HUES6 (cell line): ENCODE measurements around the gene PDK2.

Experiments
- H3K27ac ChIP-seq: 2 replicates; pipeline ENCODE4 v1.7.0; 2013; ENCODE audit warnings: low read depth, mild to moderate bottlenecking, low read length, inconsistent platforms
- H3K27me3 ChIP-seq: 2 replicates; pipeline ENCODE4 v1.6.1; 2013; ENCODE audit warnings: low read length; ENCODE audit not compliant: control insufficient read depth, insufficient read depth
- H3K36me3 ChIP-seq: 2 replicates; pipeline ENCODE4 v1.6.1; 2013; ENCODE audit warnings: low read length; ENCODE audit not compliant: control insufficient read depth, insufficient read depth
- H3K4me1 ChIP-seq: 2 replicates; pipeline ENCODE4 v1.6.1; 2013; ENCODE audit warnings: low read length; ENCODE audit not compliant: control insufficient read depth, insufficient read depth
- H3K4me3 ChIP-seq: 2 replicates; pipeline ENCODE4 v1.5.1; 2013; ENCODE audit warnings: low read depth, low read length
- H3K9ac ChIP-seq: one replicate; pipeline ENCODE4 v1.6.1; 2013; ENCODE audit warnings: mild to moderate bottlenecking, low read length
- H3K9me3 ChIP-seq: 2 replicates; pipeline ENCODE4 v1.6.1; 2013; ENCODE audit warnings: low read depth, low read length; ENCODE audit not compliant: control insufficient read depth, insufficient read depth

Gene PDK2

DNA sequence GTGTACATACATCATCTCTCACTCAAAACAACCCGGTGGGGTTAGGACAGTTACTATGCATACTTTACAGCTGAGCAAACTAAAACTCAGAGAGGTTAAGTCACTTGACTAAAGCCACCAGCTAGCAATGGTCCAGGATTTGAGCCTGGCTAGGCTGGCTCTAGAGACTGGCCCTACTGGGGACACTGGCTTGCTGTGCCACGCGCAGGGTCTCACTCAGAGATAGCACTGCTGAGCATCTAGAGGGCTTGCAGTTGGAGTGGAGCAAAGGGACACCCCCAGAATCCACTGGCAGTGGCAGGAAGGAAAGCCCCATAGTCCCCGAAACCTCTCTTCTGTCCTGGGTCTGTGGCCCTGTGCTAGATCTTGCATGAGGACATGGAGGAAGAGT, 23.7 kb downstream of the PDK2 start:
- Histone ChIP-seq H3K27me3 (peaks cover 31% of the 10 kb centered on the region), H3K4me1 (peaks cover 26% of the 10 kb centered on the region), H3K27ac (no peak overlapping the region), H3K36me3 (no peaks in the 10 kb centered on the region), H3K9me3 (no peaks in the 10 kb centered on the region), H3K9ac (no peak overlapping the region), H3K4me3 (no peak overlapping the region)

DNA sequence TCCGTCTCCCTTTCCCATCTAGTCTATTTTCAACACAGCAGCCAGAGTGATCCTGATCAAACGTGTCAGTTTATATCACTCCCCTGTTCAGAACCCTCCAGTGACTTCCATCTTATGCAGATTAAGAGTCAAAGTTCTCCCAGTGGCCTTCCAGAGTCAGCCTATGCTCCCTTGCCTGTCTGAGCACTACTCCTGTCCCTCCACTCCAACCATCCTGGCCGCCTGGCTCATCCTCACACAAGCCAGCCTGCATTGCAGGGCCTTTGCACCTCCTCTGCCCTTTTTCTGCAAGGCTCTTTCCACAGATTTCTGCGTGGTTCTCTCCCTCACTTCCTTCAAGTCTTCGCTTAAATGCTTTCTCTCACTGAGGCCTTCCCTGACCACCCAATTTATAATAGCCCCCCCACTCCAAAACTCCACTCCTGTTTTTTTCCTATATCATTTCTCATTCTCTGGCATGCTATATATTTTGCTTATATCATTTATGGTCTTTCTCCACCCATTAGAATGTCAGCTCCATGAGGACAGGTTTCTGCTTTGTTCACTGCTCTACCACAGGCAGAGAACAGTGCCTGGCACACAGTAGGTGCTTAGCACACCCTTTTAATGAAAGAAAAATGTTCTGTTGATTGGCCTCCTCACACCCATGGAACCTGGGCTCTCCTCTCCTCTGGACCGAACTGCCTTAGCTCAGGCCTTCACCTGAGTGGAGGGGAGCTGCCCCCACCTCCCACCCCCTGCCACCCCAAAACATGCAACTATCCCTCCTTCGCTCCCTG, 25.5 kb downstream of the PDK2 start:
- Histone ChIP-seq H3K27me3 (peaks cover 31% of the 10 kb centered on the region), H3K9me3 (no peaks in the 10 kb centered on the region), H3K27ac (no peak overlapping the region), H3K4me1 (peaks cover 28% of the 10 kb centered on the region), H3K36me3 (no peaks in the 10 kb centered on the region), H3K9ac (no peak overlapping the region), H3K4me3 (no peak overlapping the region)

DNA sequence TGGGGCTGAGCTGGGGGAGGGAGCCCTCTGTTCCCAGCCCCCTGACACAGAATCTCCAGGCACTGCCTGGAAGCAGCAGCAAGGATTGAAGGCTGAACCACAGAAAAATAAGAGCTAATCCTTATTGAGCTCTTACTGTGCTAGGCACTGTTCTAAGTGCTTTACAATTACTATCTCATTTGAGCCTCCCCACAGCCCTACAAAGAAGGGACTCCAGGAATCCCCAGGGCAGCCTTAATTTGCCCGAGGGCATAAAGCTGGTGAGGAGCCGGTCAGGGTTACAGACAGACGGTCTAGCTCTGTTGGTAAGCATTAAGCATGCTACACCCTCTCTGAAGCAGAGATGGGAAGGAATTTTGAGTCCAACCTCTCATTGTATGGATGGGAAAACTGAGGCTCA, 27.8 kb downstream of the PDK2 start:
- Histone ChIP-seq H3K9me3 (no peaks in the 10 kb centered on the region), H3K9ac (no peak overlapping the region), H3K27me3 (peaks cover 26% of the 10 kb centered on the region), H3K4me3 (peak overlapping the region; percentile 22), H3K36me3 (no peaks in the 10 kb centered on the region), H3K4me1 (peaks cover 26% of the 10 kb centered on the region), H3K27ac (no peak overlapping the region)

DNA sequence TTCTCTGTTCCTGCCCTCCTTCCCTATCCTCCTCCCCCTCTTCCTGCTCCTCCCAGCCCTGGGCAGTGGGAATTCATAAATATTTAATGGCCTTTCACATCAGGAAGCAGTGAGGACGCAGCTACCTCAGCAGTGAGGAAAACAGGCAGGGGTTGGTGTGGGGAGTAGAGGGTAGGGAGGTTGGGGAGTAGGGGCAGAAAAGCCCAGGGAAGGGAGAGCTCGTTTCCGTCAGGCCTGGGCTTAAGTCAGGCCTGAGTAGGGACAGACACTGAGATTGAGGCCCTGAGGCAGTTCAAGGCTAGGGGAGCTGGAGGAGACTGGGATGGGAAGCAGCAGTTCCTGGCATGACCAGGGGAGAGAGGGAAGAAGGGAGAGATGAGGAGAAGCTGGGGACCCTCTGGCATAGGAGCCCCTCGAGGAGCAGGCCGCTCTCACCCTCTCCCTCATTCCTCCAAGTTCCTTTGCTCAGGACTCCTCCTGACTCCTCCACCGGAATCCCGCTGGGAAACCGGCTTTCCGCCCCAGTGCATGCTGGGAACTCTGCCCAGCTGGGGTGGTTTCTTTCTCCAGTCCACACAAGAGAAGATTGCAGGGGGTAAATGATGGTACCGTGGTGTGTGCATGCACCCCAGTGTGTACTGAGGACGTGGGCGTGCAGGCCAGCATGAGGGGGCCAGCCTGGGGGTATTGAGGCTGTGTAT, 28.6 kb downstream of the PDK2 start:
- peaks cover 18% of the 10 kb centered on the region for H3K27me3 ChIP-seq
- no peaks in the 10 kb centered on the region for H3K36me3 ChIP-seq
- peaks cover 32% of the 10 kb centered on the region for H3K4me1 ChIP-seq
- peak overlapping the region; percentile 15; the same call in 1 of the 2 replicates for H3K4me3 ChIP-seq
- no peak overlapping the region for H3K9ac ChIP-seq
- no peak overlapping the region for H3K27ac ChIP-seq
- no peaks in the 10 kb centered on the region for H3K9me3 ChIP-seq

DNA sequence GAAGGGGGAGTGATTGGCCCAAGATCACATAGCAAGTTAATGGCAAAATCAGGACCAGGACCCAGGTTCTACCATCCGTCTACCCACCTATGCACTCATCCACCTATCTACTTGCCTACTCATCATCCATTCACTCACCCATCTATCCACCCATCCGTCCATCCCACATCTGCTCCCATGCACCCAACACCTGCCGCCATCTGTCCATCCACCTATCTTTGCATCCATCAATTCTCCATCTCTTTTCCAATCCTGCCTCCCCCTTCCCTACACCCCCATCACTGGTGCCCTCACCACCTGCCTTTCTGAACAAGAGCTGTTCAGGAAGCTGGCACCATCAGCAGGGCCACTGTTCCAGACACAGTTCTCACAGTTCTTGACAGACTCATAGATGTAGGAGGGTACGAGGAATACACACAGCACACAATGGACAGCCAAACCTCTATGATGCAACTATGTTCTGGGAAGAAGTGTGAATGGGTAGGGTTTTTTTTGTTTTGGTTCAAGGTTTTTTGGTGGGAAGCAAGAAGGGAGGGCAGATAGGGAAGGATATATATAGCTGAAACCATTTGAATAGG, 30.4 kb downstream of the PDK2 start:
- Histone ChIP-seq H3K4me3 (no peak overlapping the region), H3K4me1 (peaks cover 32% of the 10 kb centered on the region), H3K9me3 (no peaks in the 10 kb centered on the region), H3K27me3 (peaks cover 4% of the 10 kb centered on the region; the same call in 1 of the 2 replicates), H3K9ac (no peak overlapping the region), H3K36me3 (no peaks in the 10 kb centered on the region), H3K27ac (no peak overlapping the region)

DNA sequence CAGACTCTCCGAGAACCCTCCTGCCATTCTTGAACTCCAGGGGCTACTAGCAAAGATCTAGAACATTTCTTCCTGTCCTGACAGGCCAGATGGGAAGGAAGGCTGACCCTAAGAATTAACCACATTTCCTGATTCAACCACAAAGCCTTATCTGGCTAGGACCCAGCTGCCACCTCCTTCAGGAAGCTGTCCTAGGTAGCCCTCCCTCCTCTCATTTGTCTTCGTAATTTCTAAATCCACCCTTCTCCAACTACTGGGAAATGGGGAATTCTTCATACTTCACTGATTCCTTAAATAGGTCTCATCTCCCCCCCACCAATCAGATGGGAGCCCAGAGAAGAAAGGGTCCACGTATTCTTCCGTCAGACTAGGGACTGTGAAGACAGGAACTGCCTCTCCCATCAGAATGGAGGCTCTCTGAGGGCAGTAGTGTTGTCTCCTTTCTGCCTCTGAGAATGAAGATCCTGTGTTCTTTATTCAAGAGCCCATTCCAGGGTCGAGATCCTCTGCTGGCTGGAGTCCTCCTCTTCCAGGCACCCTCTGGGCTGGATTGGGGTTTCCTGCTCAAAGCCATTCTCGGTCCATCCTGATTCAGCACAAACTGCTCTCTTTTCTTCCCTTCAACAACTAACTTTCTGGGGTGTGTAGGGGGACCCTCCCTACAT, 32.7 kb downstream of the PDK2 start:
- H3K36me3 ChIP-seq = no peaks in the 10 kb centered on the region
- H3K27me3 ChIP-seq = no peaks in the 10 kb centered on the region; the same call in 1 of the 2 replicates
- H3K4me3 ChIP-seq = peak overlapping the region; percentile 62
- H3K9ac ChIP-seq = no peak overlapping the region
- no peak overlapping the region for H3K27ac ChIP-seq
- no peaks in the 10 kb centered on the region for H3K9me3 ChIP-seq
- H3K4me1 ChIP-seq = peaks cover 38% of the 10 kb centered on the region

DNA sequence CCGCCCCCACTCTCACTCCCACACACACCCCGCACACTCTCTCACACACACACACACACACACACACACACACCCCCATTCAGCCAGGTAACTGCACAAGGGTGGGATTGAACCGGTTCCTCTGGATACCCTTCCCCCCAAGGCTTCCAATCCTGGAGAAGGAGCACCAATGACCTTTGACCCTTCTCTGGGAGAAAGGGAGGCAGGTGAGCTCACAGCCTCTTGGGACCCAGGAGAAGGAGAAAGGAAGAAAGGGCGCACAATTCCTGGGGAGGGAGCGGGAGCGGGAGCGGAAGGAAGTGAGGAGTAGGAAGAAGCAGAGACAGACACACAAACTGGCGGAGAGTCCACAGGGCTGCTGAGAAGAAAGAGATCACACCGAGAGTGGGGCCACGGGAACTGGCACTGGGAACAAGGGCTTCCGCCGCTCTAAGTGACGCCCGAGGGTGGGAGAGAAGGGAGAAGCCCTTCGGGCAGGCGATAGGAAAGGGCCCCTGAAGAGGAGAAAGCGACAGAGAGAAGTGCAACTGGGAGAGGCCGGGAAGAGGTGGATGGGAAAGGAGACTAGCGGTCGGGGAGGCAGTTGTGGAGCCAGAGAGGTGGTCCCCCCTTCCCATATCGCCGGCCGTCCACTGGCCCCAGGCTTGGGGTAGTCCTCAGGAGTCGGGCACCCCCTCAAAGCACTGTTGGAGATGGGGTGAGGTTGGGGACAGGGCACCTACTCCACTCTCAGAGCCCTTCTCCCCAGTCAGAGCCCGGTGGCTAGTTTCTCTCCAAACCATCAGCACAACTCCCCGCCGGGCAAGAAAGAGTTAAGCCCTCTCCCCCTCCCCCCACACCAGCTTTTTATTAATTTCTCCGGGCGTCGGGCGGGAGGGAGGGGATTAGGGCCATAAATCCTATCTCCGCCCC, 33.5 kb downstream of the PDK2 start:
- H3K9ac ChIP-seq = peak overlapping the region; percentile 55
- H3K4me1 ChIP-seq = peaks cover 37% of the 10 kb centered on the region
- no peak overlapping the region for H3K27ac ChIP-seq
- H3K27me3 ChIP-seq = no peaks in the 10 kb centered on the region; the same call in 1 of the 2 replicates
- H3K9me3 ChIP-seq = no peaks in the 10 kb centered on the region
- peak overlapping the region; percentile 62 for H3K4me3 ChIP-seq
- H3K36me3 ChIP-seq = no peaks in the 10 kb centered on the region

DNA sequence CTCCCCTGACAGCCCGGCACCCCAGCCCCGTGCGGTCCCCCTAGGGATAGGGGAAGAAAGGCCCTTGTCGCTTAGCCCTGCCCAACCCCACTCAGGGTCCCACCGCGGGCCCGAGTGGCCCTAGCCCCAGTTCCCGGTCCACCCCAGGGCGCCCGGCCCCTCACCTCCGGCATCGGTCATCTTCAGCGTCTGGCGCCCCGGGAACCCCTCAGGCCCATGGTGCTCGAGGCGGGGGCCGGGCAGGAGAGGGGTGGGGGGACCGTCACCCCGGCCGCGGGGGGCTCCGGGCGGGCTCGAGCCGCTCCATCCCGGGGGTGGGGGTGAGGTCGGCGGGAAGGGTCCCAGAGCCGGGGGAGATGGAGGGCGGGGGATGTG, 34.2 kb downstream of the PDK2 start:
- Histone ChIP-seq H3K36me3 (no peaks in the 10 kb centered on the region), H3K9me3 (no peaks in the 10 kb centered on the region), H3K27me3 (no peaks in the 10 kb centered on the region; the same call in 1 of the 2 replicates), H3K4me3 (peak overlapping the region; percentile 62), H3K4me1 (peaks cover 36% of the 10 kb centered on the region), H3K27ac (no peak overlapping the region), H3K9ac (no peak overlapping the region)

DNA sequence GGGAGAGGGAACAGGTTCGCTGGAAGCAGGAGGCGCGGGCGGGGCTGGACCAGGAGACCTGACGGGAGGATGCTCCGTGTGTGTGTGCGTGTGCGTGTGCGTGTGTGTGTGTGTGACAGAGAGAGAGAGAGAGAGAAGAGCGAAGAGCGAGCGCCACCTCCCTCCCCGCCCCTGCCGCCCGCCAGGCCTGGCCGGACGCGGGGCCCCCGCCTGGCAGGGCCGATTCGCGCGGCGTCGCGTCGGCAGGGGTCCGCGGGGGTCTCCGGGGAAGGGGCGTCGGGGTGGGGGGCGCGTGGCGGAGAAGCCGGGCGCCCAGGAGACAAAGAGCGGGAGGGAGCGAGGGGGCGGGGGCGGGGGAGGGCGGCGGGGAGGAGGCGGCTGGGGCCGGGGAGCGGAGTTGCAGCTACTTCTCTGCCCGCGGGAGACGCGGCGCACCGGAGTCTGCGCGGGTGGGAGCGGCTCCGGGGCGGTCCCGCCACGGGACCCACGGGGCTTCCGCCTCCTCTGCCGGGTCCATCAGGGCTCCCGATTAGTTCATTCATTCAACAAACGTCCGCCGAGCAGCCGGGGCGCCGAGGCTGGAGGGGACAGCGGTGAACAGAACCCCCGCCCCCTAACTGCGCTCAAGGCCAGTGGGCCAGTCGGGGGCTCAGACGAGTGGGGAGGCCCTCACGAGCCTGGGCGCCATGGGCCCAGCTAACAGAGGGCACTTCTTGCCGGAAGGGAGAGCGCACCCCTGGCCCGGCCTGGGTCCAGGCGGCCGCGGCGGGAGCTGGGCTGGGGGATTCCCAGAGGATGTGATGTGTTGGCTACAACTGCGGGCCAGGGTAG, 34.8 kb downstream of the PDK2 start, which contains the start of gene SAMD14:
Gene SAMD14, minus strand, starts transcription at position 433 of the 831 bp plus-strand sequence. CDS start 5,201 bp downstream, outside the sequence.
- Histone ChIP-seq H3K9me3 (no peaks in the 10 kb centered on the region), H3K27me3 (no peaks in the 10 kb centered on the region; the same call in 1 of the 2 replicates), H3K9ac (peak within 1 kb of the TSS; percentile 55), H3K27ac (no peak within 1 kb of the TSS), H3K4me3 (peak within 1 kb of the TSS; percentile 83), H3K36me3 (peaks cover 2% of the 10 kb centered on the region; the same call in 1 of the 2 replicates), H3K4me1 (peaks cover 41% of the 10 kb centered on the region)
